ENCODE results near the gene NECTIN2. TPM values are rescaled to one million over a fixed set of nuclear protein-coding genes. Genes with fewer than 3 reads are reported as not detected.
"Not testable (repeated sequence)": the region's sequence is repeated elsewhere in the genome, so short reads cannot be mapped to it uniquely, and the experiment has no call there.

The NECTIN2 gene
- polyA plus RNA-seq, 2 of the 4 experiments (the other 2 are of a cell fraction), result 69.4 to 89.6 TPM

DNA sequence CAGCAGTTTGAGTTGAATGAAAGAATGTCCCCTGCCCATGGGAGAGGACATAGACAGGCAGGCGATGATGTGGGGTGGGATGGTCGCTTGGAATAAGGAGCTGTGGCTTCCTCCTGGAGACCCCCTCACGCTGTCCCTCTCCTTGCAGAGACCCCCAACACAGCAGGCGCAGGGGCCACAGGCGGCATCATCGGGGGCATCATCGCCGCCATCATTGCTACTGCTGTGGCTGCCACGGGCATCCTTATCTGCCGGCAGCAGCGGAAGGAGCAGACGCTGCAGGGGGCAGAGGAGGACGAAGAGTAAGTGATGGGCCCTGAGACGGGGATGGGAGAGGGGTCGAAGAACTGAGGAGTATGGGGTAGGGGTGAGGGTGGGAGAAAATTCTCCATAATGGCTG is 36.0 kb downstream of the NECTIN2 start:
- Histone ChIP-seq H3K9me3 (no peaks in the 10 kb centered on the region), H3K27ac (no peak overlapping the region), H3K4me3 (no peak overlapping the region), H3K4me1 (no peaks in the 10 kb centered on the region), H3K4me2 (no peak overlapping the region)
- FAIRE-seq (no peak), ATAC-seq (no peak), DNase-seq (ENCODE audit: low read depth in 1 of 2, low spot score in 1 of 2) (no peak)
- TF ChIP-seq SREBF2 (IDR thresholded peaks at IDR 0.05) (no peak), ZC3H11A (IDR thresholded peaks at IDR 0.05) (no peak), RAD21 (conservative IDR thresholded peaks at IDR 0.05 in 1 of 2, IDR thresholded peaks at IDR 0.05 in 1 of 2) (no peak), BHLHE40 (IDR thresholded peaks at IDR 0.05; ENCODE audit: low read depth, low read length) (no peak), SMC3 (IDR thresholded peaks at IDR 0.05) (no peak), RCOR1 (IDR thresholded peaks at IDR 0.05; ENCODE audit: low read depth, low read length) (no peak), KDM5A (IDR thresholded peaks at IDR 0.05) (no peak), BCL3 (IDR thresholded peaks at IDR 0.05) (no peak), MAFK (IDR thresholded peaks at IDR 0.05; ENCODE audit: partially characterized antibody) (no peak), RARB (CRISPR knock-in tag; IDR thresholded peaks at IDR 0.05) (no peak), ZSCAN20 (CRISPR knock-in tag; IDR thresholded peaks at IDR 0.05) (no peak), TP53 (CRISPR knock-in tag; IDR thresholded peaks at IDR 0.05) (no peak), FOSL2 (IDR thresholded peaks at IDR 0.05) (no peak), FOSL2 (CRISPR knock-in tag; IDR thresholded peaks at IDR 0.05) (no peak), CEBPB (IDR thresholded peaks at IDR 0.05) (no peak), HEYL (CRISPR knock-in tag; IDR thresholded peaks at IDR 0.05) (no peak), CHD4 (IDR thresholded peaks at IDR 0.05; ENCODE audit: borderline replicate concordance) (no peak)
- TF ChIP-seq, protein P1, sequence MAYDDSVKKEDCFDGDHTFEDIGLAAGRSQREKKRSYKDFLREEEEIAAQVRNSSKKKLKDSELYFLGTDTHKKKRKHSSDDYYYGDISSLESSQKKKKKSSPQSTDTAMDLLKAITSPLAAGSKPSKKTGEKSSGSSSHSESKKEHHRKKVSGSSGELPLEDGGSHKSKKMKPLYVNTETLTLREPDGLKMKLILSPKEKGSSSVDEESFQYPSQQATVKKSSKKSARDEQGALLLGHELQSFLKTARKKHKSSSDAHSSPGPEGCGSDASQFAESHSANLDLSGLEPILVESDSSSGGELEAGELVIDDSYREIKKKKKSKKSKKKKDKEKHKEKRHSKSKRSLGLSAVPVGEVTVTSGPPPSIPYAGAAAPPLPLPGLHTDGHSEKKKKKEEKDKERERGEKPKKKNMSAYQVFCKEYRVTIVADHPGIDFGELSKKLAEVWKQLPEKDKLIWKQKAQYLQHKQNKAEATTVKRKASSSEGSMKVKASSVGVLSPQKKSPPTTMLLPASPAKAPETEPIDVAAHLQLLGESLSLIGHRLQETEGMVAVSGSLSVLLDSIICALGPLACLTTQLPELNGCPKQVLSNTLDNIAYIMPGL (CRISPR knock-in tag; IDR thresholded peaks at IDR 0.05; ENCODE audit: borderline replicate concordance), result no peak
- WGBS (ENCODE audit: missing lambda C conversion rate), result 90% methylated on average over 15 of the region's 15 CpGs
- ChIA-PET POLR2A (no interaction called here), CTCF (interaction anchor here (1.0 to 2.1 kb wide), 3 partner anchors 22 to 227 kb away, joined by 3 to 4 read pairs (median 3); no protein-coding TSS in a partner anchor)

- H3K4me1 ChIP-seq; H3K4me3 ChIP-seq; H3K9me3 ChIP-seq; FAIRE-seq; POLR2A ChIA-PET; DNase-seq (ENCODE audit: low read depth in 1 of 2, low spot score in 1 of 2); H3K27ac ChIP-seq; H3K4me2 ChIP-seq; ATAC-seq: not testable (repeated sequence)
- 90% methylated on average over 19 of the region's 19 CpGs for WGBS (ENCODE audit: missing lambda C conversion rate)
- CTCF ChIA-PET, result interaction anchor here (1.2 to 4.2 kb wide), 6 partner anchors 9 to 99 kb away, joined by 3 to 37 read pairs (median 4); no protein-coding TSS in a partner anchor
Observed at GRCh38 chr19:44882619-44883397, 36.7 kb downstream of the NECTIN2 start.

- ChIA-PET CTCF (interaction anchor here (0.8 to 4.2 kb wide), 11 partner anchors 10 to 194 kb away, joined by 3 to 37 read pairs (median 4); partner anchors contain the start of gene APOE), POLR2A (no interaction called here)
- TF ChIP-seq RFX5 (IDR thresholded peaks at IDR 0.05) (no peak), HOXA7 (CRISPR knock-in tag; IDR thresholded peaks at IDR 0.05) (no peak), TFCP2L1 (CRISPR knock-in tag; IDR thresholded peaks at IDR 0.05) (no peak), ZC3H11A (IDR thresholded peaks at IDR 0.05) (no peak), JUN (IDR thresholded peaks at IDR 0.05) (no peak), ELK1 (IDR thresholded peaks at IDR 0.05; ENCODE audit: low read depth, low read length) (no peak), CHD2 (IDR thresholded peaks at IDR 0.05; ENCODE audit: low read length, partially characterized antibody) (no peak), USF2 (IDR thresholded peaks at IDR 0.05) (no peak)
- no peak overlapping the region for H3K4me2 ChIP-seq
- DNase-seq (ENCODE audit: low read depth in 1 of 2, low spot score in 1 of 2) (no peak), FAIRE-seq (no peak), ATAC-seq (no peak)
- no peak overlapping the region for H3K4me3 ChIP-seq
- WGBS (ENCODE audit: missing lambda C conversion rate), result 90% methylated on average over 5 of the region's 5 CpGs
- no peaks in the 10 kb centered on the region for H3K4me1 ChIP-seq
- no peaks in the 10 kb centered on the region for H3K9me3 ChIP-seq
- H3K27ac ChIP-seq, result no peak overlapping the region
Observed at GRCh38 chr19:44883922-44884321, 37.8 kb downstream of the NECTIN2 start.
